Mucosa of descending colon (tissue), 3 donors: ENCODE data around the gene EDARADD. TPM values are rescaled to one million over a fixed set of nuclear protein-coding genes. Genes with fewer than 3 reads are reported as not detected.
A peak's percentile ranks its signal among the peaks of the same experiment; 100 is the strongest.

Experiments used
- ATAC-seq: fragments of 200-7000 bp; cut with Tn5 transposase; one replicate; pipeline ENCODE4 v1.9.1; 2020; ENCODE audit warnings: mild to moderate bottlenecking, moderate library complexity
- DNase-seq, 3 donors: peaks; one replicate each; pipeline ENCODE4 v3.0.0-alpha.2; 2020
- H3K36me3 ChIP-seq: fragments of 200-600 bp; one replicate; pipeline ENCODE4 v1.8.0; 2021; ENCODE audit warnings: low read depth, mild to moderate bottlenecking
- H3K4me1 ChIP-seq: fragments of 200-600 bp; one replicate; pipeline ENCODE4 v1.8.0; 2021; ENCODE audit warnings: low read depth, mild to moderate bottlenecking
- H3K4me3 ChIP-seq: fragments of 200-600 bp; one replicate; pipeline ENCODE4 v1.8.0; 2021; ENCODE audit warnings: mild to moderate bottlenecking
- H3K9me3 ChIP-seq: fragments of 200-600 bp; one replicate; pipeline ENCODE4 v1.8.0; 2021; ENCODE audit warnings: mild to moderate bottlenecking
- CTCF ChIP-seq: fragments of 200-600 bp; IDR thresholded peaks from one replicate; pipeline ENCODE4 v1.8.0; 2022; ENCODE audit warnings: antibody characterized with exemption, mild to moderate bottlenecking
- intact Hi-C, 2 donors: fragments of 100-400 bp; cut with DNase I in 1 of 2; cut with micrococcal nuclease in 1 of 2; formaldehyde crosslinking; loops; one replicate each; pipeline versions ENCODE4 v1.11.0 to v1.11.1; 2022; cut with DNase I, micrococcal nuclease
- total RNA-seq, 3 donors: library from RNA; stranded (reverse); fragmentation: NEBNext Ultra II Directional in 2 of 3; extraction: Animal tissue kit (Norgen Biotek cat#: 25700) in 2 of 3; gene quantifications; one replicate each; pipeline versions ENCODE4 v1.2.1 to v1.2.4, GENCODE V29; 2021 to 2023
- donor health status: DM: no; HTN: no; CAD: no; lungs with moderate emphysema.
- donor health status: DM: no; HTN: no; CAD: no.
- donor health status: DM: no; HTN: yes; CAD: no.

Gene EDARADD
- total RNA-seq, 3 donors from 2014 or later: 0.16 to 0.48 TPM; not detected in 1

GRCh38 chr1:236522937-236523703, 129.0 kb downstream of the EDARADD start:
- DNase-seq (peak; percentile 68 to 73 (median 69)), ATAC-seq (peak; percentile 74)
- Histone ChIP-seq H3K4me1 (peaks cover 6% of the 10 kb centered on the region), H3K9me3 (no peaks in the 10 kb centered on the region), H3K36me3 (no peaks in the 10 kb centered on the region), H3K4me3 (peak overlapping the region; percentile 91)
- no peak for TF ChIP-seq CTCF
- intact Hi-C loops: no loop called here

GRCh38 chr1:236523704-236524141, 129.6 kb downstream of the EDARADD start, which contains the start of gene LGALS8:
TSS of gene LGALS8 (plus strand) at chr1:236523982. CDS start at chr1:236526071, 2,089 bp downstream.
- Histone ChIP-seq H3K4me3 (peak within 1 kb of the TSS; percentile 91), H3K36me3 (no peaks in the 10 kb centered on the region), H3K9me3 (no peaks in the 10 kb centered on the region), H3K4me1 (peaks cover 6% of the 10 kb centered on the region)
- intact Hi-C loops: no loop called here
- DNase-seq: peak; percentile 92 to 94 (median 93)
- no peak for TF ChIP-seq CTCF
- ATAC-seq: peak; percentile 97

GRCh38 chr1:236524142-236524894, 130.2 kb downstream of the EDARADD start:
- DNase-seq (peak in 2 of 3 donors; percentile 69 to 77), ATAC-seq (peak; percentile 88)
- no peaks in the 10 kb centered on the region for H3K9me3 ChIP-seq
- TF ChIP-seq CTCF: no peak
- H3K4me3 ChIP-seq: peak overlapping the region; percentile 91
- intact Hi-C loops: no loop called here
- H3K4me1 ChIP-seq: peaks cover 6% of the 10 kb centered on the region
- H3K36me3 ChIP-seq: no peaks in the 10 kb centered on the region

- H3K4me1 ChIP-seq: peaks cover 6% of the 10 kb centered on the region
- DNase-seq (no peak), ATAC-seq (no peak)
- intact Hi-C loops: no loop called here
- H3K9me3 ChIP-seq: no peaks in the 10 kb centered on the region
- H3K36me3 ChIP-seq: no peaks in the 10 kb centered on the region
- H3K4me3 ChIP-seq: peak overlapping the region; percentile 91
- TF ChIP-seq CTCF: no peak
Measured at GRCh38 chr1:236524895-236525184, 130.8 kb downstream of the EDARADD start.

- Histone ChIP-seq H3K4me1 (peaks cover 6% of the 10 kb centered on the region), H3K4me3 (no peak overlapping the region), H3K9me3 (no peaks in the 10 kb centered on the region), H3K36me3 (no peaks in the 10 kb centered on the region)
- no peak for DNase-seq
- intact Hi-C loops: no loop called here
- no peak for ATAC-seq
- TF ChIP-seq CTCF: no peak
Measured at GRCh38 chr1:236526079-236526478, 132.0 kb downstream of the EDARADD start.
